AG20443 (cell line): ENCODE data around the gene CTNNBL1.
A peak's percentile ranks its signal among the peaks of the same experiment; 100 is the strongest.
"Not testable (repeated sequence)": the region's sequence is repeated elsewhere in the genome, so short reads cannot be mapped to it uniquely, and the experiment has no call there.

Experiments
- DNase-seq: peaks from one replicate; pipeline ENCODE4 v3.0.0; 2012; ENCODE audit warnings: low spot score, mixed read lengths

CTNNBL1 gene

DNA sequence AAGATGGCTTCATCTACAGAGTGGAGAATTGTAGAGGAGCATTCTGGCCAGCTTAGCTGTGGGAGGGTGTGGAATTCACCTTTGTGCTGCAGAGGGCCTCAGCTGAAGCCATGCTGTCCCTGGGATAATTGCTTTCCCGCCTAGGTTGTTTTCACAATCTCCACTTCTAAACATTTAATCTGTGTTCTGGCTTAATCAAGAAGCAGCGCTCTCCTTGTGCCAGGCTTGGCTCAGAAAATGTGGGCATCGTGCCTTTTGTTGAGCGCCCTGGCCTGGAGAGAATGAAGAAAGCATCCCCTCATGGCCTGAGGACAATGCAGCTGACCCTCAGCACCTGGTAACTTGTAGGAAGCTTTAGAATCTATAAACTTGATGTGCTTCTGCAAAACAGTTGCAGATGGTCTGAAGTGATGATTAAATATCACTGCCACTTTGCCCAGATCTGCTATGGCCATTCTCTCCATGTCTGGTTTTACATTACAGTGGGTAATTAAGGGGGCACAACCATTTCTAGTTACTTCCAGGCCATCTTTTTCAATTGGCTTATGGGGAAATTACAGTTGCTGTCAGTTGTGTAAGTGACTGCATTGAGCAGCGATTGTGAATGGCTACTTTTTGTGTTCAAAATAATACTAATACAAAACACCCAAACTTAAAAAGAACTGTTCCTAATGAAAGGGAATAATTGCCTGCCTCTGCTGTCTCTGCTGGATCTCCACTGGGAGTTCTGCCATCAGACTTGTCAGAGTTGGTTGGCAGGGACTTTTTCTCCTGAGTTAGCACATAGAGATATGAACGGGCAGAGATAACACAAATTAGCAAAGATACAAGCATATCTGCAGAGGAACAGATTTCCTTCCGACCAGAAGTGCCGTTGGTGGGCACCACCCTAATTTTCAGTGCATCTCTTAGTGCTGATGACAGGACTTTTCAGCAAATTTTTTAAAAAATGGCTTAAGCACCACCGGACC is 18.4 kb downstream of the CTNNBL1 start:
- no peak for DNase-seq

DNA sequence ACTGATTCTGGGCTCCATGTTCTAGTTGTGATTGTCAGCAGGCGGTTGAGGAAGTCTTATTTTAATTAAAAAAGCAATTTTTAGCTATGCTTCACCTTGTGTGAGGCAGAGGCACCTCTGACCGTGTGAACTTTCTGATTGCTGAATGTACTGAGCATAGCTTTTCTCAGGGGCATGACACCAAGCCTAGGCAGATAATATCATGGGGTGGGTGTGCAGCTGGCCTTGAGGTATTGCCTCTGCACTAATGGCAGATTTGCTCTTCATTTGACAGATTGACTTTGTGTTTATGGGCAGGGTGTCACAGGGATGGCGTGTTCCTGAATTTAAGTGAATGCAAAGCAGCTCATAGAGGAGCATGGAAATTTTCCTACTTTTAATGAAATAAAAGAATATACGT is 19.6 kb downstream of the CTNNBL1 start:
- DNase-seq, result no peak

DNA sequence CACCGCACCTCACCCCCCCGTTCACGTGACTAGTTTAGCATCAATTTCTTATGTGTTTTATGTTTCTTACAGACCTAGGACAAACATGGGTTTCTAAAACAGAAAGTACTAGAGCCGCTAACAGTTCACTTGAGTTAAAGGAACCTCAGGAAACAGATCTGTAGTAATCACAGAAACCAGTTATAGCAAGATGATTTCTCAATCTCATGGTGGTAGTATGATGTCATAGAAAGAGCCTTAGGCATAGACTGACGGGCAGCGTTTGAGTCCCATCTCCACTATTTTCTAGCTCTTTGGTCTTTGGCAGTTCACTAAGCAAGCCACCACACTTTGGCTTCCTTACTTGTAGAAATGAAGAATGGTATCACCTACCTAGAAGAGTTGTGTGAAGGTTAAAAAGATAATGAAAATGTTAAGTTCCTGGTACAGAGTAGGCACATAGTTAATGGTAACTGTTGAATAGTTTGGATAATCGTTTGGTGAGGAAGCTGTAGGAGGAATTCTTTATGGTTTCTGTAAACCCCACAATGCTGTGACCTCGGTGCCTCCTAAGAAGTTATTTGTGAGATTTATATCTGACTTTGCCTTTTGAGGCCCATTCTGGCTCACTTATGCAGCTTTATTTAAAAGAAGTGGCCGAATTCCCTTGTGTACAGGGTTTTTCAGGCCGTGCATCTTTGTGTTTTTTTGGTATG is 21.3 kb downstream of the CTNNBL1 start:
- DNase-seq, result no peak

DNA sequence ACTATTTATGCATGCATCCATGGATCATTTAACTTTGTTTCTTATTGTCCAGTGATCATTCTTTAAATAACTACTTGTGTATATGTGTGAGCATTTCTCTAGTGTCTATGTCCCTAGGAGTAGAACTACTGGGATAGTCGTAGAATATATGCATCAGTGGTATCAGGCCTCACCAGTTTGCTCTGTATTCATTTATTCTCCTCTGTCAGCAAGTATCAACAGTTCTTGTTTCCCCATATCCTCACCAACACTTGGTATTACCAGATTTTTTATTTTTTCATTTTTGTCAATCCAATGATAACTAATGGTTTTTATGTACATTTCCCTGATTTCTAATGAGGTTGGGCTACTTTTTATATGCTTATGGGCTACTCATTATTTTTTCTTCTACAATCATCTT is 27.9 kb downstream of the CTNNBL1 start:
- no peak for DNase-seq

DNA sequence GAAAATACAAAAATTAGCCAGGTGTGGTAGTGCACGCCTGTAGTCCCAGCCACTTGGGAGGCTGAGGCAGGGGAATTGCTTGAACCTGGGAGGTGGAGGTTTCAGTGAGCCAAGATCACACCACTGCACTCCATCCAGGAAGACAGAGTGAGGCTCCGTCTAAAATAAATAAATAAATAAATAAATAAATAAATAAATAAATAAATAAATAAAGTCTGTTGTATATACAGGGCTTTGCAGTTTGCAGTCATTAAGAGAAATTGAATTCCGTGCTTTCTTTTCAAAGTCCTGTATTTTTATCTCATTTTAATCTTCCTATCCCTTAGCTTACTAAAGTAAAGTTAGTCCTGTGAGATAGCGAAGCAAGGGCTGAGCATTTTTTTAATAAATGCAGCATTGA is 28.5 kb downstream of the CTNNBL1 start:
- DNase-seq, result not testable (repeated sequence)

DNA sequence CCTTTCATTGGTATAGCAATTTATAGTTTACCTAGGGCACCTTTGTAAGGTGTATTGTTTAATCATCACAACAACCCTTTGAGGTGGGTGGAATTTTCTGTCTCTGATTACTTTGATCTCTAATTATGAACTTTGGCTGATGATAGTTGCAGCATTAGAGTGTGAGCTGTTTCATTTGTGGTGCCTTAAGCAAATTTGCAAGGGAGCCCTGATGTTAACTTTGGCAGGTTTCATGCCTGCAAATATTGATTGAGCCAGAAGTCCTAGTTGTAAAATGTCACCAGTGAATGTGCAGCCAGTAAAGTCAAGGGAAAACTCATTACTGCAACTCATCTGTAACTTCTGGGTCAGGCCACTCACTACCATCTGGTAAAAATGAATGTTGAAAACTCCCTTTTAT is 29.8 kb downstream of the CTNNBL1 start:
- no peak for DNase-seq

DNA sequence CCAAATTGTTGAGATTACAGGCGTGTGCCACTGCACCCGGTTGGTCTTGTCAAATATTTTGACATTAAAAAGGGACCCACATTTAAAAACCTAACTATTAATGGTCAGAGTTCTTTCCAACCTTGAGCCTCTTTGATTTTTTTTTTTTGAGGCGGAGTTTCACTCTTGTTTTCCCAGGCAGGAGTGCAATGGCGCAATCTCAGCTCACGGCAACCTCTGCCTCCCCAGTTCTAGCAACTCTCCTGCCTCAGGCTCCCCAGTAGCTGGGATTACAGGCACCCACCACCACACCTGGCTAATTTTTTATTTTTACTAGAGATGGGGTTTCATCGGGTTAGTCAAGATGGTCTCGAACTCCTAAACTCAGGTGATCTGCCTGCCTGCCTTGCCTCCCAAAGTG is 31.3 kb downstream of the CTNNBL1 start:
- no peak for DNase-seq

DNA sequence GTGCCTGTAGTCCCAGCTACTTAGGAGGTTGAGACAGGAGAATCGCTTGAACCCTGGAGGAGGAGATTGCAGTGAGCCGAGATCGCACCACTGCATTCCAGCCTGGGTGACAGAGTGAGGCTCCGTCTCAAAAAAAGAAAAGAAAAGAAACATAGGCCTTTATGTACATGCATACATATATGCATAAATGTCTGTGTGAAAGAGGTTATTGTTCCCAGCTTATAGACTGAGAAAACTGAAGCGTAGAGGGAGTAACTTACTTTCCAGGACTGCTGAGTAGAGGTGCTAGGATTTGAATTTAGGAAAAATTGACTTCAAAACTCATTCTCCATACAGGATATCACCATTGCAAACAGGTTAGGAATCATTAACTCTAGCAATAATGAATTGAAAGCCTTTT is 32.0 kb downstream of the CTNNBL1 start:
- no peak for DNase-seq

DNA sequence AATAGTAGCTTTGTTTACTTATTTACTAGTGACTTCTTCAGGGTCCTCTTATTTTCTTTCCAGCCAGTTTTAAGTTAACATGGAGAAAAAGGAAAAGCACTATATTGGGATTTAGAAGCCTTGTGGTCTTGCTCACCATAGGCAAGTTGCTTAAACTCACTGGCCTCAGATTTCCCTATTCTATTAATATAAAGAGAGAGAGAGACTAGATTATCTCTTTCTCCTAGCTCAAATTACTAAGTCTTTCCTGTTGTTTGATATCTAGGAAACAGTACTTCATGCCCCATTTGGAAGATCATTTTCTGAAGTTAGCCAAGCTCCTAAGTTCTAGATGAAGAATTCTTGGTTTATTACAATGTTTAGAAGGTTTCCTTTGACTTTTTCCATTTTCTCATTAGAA is 32.5 kb downstream of the CTNNBL1 start:
- no peak for DNase-seq

DNA sequence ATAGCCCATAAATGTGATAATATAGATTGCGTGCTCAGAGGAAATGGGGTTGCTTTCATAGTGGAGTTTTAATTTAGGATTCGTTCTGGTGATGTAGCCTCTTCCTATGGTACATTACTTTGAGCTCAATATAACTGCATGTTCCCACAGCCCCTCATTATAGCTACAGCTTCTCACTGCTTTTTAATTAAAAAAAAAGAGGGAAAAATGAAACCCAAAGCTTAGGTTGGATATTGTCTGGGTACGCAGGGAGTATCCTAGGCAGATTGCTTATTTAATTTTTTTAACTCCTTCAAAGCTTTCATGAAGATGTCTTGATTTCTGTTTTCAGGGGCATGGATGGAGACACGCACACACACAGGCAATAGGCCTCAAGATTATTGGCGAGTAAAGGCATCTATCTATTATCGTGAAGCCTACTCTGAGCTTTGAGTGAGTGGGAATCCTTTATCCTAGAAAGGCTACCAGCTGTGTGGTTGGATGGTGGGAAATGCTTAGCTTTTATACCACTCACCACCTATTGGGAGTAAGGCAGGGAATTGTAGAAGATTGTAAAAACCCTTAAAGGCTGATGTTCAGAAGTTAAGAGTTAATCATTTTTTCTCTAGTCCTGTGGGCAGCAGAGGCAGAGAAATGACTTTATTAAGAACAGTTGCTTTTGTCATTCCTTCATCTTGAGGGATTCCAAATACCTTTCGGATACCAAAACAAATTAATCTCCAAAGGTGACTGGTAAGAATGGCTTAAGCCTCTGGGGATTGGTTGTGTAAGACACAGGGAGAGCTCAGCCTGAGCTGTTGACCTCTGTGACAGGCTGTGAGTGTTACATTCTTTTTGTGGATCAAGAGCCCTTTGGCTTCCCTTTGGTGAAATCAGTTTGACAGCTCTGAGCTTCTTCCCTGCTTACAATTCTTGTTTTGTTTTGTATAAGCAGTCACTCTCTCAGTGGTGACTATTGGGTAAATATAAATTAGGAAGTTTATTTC is 33.4 kb downstream of the CTNNBL1 start:
- peak; percentile 34 for DNase-seq

DNA sequence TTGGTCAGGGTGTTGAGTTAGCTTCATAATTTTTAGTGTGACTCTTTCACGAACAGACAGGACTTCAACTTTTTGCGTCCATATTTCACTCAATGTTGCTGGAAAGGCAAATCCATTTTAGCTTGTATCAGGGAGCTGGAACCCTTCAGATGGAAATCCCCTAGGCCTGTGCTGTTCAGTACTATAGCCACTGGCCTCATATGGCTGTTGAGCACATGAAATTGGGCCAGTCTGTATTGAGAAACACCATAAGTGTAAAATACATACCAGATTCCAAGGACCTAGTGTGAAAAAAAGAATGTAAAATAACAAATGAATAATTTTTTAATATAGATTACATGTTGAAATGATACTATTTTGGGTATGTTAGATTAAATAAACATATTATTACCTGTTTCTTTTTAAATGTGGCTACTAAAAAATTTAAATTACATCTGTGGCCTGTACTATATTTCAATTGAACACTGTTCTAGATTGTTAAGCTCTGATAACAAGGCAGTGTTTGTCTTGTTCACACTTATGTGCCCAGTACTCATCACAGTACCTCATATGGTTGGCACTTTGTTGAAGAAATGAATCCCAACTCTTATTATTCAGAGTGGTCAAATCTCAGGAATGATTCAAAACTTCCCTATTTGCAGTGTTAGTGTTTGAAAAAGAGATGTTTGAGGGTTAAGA is 34.3 kb downstream of the CTNNBL1 start:
- no peak for DNase-seq

DNA sequence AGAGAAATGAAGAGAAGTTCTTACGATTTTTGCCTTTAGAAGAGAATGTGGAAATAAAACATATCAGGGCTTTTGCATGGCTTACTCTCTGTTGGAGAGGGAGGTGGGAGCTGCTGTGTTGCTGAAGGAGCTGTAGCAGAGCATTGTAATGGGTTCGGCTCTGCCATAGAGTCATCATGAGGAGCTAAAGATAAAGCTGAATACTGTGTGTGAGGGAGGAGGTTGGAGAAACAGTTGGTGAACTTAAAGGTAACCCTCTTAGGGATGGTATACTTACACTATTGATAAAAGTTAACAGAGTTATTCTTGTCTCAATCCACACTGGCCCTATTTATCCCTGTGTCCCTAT is 34.8 kb downstream of the CTNNBL1 start:
- DNase-seq, result no peak

DNA sequence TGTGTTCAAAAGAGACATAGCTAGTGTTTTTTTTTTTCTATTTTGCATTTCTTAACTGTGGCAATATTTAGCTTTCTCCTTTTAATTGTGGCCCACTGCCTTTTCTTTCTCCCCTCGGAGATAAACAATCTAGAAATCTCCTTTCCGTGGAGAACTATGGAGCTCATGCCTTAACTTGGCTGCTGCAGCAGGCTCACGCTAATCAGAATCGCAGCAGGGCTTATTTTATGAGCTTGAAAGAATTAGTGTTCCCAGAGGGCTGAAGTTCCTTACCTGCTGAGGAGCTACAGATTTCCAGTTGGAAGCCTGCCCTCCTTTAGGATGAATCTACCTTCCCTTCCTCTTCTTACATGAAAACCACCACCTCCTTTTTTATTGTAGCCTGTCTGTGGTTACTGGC is 35.6 kb downstream of the CTNNBL1 start:
- DNase-seq, result no peak

DNA sequence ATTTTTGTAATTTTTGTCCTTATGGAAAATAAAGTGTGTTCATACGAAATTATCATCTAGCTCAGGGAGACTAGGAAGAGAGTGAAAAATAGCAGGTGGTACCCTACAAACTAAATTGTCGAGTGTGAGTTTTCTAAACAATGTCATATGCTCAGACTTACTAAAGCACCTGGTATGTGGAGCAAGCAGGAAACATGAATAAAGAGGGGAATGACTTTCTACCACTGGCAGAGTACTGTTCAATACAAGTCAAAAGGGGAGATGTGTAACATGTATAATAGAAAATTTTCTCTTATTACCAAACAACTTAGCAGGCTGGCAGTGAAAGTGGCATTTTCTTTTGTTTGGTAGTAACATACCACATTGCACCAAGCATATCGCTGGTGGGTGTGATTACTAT is 36.1 kb downstream of the CTNNBL1 start:
- no peak for DNase-seq

DNA sequence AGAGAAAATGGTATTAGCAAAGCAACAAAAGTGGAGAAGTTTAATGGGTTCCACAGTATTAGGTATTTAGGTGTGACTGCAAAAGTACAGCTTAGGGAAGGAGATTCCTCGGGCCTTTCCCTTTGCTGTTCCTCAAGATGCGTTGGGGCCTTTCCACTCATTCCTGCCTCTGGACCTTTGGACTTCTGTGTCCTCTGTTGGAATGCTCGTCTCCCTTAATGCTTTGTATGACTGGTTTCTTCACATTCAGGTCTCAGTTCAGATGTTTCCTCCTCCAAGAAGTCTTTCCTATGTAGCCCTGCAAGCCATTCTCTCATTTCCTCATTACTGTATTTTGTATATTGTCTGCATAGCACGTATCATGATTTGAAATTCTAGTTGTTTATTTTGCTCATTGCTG is 39.6 kb downstream of the CTNNBL1 start:
- DNase-seq, result no peak

DNA sequence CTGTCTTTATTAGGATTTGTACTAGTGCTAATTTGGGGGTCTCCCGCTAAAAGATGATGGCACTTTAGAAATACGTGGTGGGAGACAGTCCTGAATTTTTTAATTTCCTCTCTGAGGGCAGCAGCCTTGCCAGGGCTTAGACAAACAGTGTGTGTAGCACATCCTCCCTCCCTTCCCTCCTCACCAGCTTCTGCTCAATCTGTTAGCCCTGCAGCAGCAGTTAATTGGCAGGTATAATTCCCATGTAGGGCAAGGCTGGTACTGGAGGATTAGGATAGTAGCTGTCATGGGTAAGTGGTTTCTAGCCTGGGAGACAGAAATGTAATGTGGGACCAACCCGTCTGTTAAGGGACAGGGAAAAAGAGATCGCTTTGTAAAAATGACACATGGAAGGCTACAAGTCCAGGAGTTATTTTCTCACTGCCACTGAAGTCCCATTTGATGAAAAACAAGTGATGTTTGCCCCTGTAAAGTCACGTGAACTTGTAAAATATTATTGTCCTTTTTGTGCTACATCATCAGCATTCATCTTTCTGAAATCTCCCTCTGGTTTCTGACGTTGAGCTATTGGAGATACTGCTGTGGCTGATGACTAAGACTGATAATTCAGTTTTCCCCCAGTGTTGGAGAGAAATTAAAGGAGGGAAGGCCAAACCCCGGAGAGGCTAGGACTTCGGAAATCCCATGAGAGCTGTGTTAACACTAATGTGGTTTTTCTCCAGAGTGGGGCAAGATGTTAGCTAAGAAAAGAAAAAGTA is 40.6 kb downstream of the CTNNBL1 start:
- DNase-seq, result peak; percentile 48

DNA sequence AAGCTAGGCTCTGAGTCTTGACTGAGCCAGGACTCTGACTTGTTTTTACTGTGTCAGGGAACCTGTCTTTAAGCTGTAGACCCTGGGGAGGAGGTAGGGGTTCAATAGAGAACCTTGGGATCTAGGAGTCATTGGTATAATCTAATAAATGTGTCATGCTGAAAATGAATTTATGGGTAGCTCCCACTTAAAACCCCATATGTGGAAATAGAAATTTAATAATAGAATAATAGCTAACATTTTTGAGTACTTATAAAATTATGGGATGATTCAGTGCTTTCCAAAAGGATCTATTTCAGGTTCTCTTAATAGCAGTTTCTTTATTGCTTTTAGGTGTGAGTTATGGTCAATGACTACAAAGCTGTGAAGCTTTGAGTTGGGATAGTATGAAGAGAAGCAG is 41.7 kb downstream of the CTNNBL1 start:
- DNase-seq, result no peak

DNA sequence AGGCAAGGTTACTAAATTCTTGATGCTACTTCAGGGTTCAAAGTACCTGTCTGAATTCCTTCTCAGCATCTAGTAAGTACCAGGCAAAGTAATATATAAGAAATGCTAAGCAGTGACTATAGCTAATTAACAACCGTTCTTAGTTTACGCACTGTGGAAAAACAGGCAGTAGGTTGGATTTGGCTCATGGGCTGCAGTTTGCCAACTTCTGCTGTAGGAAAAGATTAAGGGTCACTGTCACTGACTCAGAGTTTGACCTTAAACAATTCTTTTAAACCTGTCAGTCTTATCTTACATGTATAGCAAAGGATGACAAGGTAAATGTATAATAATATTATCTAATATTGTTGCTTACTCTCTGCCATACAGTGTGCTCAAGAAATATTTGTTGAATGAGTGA is 42.3 kb downstream of the CTNNBL1 start:
- no peak for DNase-seq

DNA sequence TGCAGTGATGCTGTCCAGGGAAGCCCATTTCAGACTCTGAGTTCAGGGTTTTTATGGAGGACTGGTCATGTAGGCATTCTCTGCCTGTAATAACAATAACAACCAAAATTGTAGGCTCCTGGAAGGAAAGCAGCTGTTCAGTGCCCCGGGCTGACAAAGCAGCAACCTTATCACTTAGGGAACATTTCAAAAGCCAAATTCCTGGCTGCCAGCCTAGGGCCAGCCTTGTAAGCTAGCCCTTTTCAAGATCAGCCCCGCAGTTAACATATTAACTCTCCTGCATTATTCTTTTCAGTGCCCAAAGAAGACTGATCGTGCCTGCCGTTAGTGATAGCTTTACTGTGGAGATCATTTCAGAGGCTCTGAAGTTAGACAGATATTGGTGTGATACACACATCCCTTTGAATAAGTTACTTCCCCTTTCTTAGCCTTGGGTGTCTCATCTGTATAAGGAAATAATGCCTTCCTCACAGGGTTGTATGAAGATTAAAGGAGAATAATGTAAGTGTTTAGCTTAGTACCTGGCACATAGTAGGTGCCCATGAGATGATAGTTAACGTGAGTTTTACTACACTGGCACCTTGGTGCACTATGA is 44.1 kb downstream of the CTNNBL1 start:
- no peak for DNase-seq

DNA sequence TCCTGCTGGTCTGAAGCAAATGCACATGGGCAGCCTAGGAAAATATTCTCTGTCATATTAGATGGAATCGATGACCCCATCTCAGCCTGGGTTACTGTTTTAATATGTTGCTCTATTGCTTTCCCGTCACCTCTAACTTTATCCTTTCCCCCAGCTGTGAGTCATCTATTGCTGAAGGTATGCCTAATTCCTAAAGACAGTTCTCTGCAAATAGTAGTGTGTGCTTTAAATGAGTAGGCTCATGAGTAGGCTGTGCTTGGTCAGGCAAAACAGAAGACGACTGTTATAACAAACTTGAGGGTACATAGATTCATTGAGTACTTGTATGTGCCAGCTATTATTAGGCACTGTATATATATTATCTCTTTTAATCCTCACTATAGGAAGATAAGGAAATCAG is 47.2 kb downstream of the CTNNBL1 start:
- DNase-seq, result no peak

DNA sequence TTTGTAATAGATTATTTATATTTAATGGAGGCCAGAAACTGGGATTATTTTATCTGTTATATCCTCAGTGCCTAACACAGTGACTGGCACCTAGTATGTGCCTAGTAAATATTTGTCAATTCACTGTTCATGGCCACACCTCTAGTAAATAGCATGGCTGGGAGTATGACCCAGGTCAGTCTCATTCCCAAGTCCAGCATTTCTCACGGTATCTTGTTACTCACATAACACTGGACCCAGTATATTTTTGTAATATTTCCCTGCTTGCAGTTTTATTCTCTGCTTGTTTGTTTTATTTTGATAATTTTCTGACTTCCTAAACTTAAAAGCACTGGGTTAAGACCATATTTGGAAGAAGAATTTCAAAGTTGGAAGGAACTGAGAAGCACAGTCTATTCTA is 47.7 kb downstream of the CTNNBL1 start:
- no peak for DNase-seq
